ENCODE data around the gene RUFY1. TPM values are rescaled to one million over a fixed set of nuclear protein-coding genes. Genes with fewer than 3 reads are reported as not detected.
"Not testable (repeated sequence)": the region's sequence is repeated elsewhere in the genome, so short reads cannot be mapped to it uniquely, and the experiment has no call there.

Gene RUFY1
- total and polyA plus RNA-seq, 2 donors (not counting 3 experiments of a cell fraction or from before 2014, with no cell fraction given): 25.6 to 44.9 TPM

DNA sequence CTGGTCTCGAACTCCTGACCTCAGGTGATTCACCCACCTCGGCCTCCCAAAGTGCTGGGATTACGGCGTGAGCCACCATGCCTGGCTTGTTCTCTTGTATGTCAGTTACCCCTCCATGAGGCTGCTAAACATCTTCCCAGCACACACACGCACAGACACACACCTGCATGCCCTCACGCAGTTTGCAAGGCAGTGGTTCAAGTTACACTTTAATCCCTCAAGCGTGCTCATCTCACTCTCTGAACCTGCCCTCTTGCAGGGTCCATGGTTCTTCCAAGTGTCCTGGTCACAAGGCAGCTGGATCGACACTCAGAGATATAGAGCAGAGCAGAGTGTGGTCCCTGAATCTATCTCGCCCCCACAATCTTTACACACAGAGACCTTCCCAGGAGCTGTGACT is 34.1 kb upstream of the RUFY1 start:
- FAIRE-seq (no peak), DNase-seq (ENCODE audit: low read depth, low spot score) (no peak)
- Histone ChIP-seq H3K27ac (ENCODE audit: insufficient read depth, low read depth, low read length) (no peak overlapping the region), H4K20me1 (replicated peaks; ENCODE audit: control insufficient read depth, extremely low read depth, insufficient read depth, low read length) (no peaks in the 10 kb centered on the region), H3K79me2 (ENCODE audit: control insufficient read depth, insufficient read depth, low read length) (no peaks in the 10 kb centered on the region), H3K4me3 (replicated peaks in 1 of 3; ENCODE audit: insufficient read depth in 1 of 3, low read depth in 1 of 3, low read length in 3 of 3) (no peak overlapping the region), H3K9me1 (replicated peaks; ENCODE audit: control insufficient read depth, extremely low read depth, insufficient read depth, low read length) (no peaks in the 10 kb centered on the region), H3K9me3 (replicated peaks; ENCODE audit: control insufficient read depth, insufficient read depth, low read length) (no peaks in the 10 kb centered on the region), H3K9ac (replicated peaks; ENCODE audit: extremely low read depth, insufficient read depth, low read length) (no peak overlapping the region), H3K36me3 (ENCODE audit: control insufficient read depth in 2 of 2, extremely low read depth in 1 of 2, insufficient read depth in 2 of 2, low read length in 2 of 2) (no peaks in the 10 kb centered on the region), H3K4me2 (ENCODE audit: insufficient read depth, low read length) (no peak overlapping the region), H2AFZ (ENCODE audit: low read depth, low read length) (no peak overlapping the region), H3K4me1 (ENCODE audit: control insufficient read depth, extremely low read depth, insufficient read depth, low read length) (no peaks in the 10 kb centered on the region), H3K27me3 (ENCODE audit: control insufficient read depth in 2 of 2, insufficient read depth in 2 of 2, low read length in 2 of 2) (no peaks in the 10 kb centered on the region)
- ChIA-PET POLR2A (no interaction called here), CTCF (no interaction called here)
- TF ChIP-seq FOS (IDR thresholded peaks at IDR 0.05; ENCODE audit: borderline replicate concordance, insufficient read depth, low read length) (no peak), MAX (IDR thresholded peaks at IDR 0.05; ENCODE audit: insufficient read depth, insufficient read length) (no peak), JUN (IDR thresholded peaks at IDR 0.05; ENCODE audit: borderline replicate concordance, insufficient read depth, insufficient read length, low read depth) (no peak), EZH2 (IDR thresholded peaks at IDR 0.05; ENCODE audit: borderline replicate concordance, low read depth, low read length, severe bottlenecking) (no peak)
- dilution Hi-C loops (cut with MboI; ENCODE audit: extremely low pct_ligation_motif_present, low sequenced_read_pairs) (no loop called here), intact Hi-C loops (cut with micrococcal nuclease) (no loop called here)
- no TSS peak for BruUV-seq (replicated peaks)

DNA sequence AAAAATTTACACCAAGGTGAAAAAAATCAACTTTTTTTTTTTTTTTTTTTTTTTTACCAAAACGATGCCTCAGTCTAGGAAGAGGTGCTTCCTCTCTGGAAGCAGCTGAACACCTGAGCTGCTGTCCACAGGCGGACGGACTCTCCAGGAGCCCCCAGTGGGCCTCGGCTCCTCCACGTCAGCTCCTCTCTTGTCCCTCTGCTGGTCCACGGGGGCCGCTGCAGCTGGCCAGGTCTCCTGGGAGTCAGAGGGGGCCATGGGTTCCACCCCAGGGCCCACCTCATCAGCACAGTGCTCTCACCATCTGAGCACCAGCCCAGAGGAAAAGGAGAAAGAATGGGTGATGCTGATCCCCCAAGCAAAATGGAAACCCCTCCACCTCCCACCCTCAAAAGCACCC is 32.6 kb upstream of the RUFY1 start:
- H3K9me3 ChIP-seq (replicated peaks; ENCODE audit: control insufficient read depth, insufficient read depth, low read length); H3K4me3 ChIP-seq (replicated peaks in 1 of 3; ENCODE audit: insufficient read depth in 1 of 3, low read depth in 1 of 3, low read length in 3 of 3); H3K4me2 ChIP-seq (ENCODE audit: insufficient read depth, low read length); DNase-seq (ENCODE audit: low read depth, low spot score); H3K9ac ChIP-seq (replicated peaks; ENCODE audit: extremely low read depth, insufficient read depth, low read length); FAIRE-seq; dilution Hi-C loops (cut with MboI; ENCODE audit: extremely low pct_ligation_motif_present, low sequenced_read_pairs); BruUV-seq (replicated peaks); H3K79me2 ChIP-seq (ENCODE audit: control insufficient read depth, insufficient read depth, low read length); H4K20me1 ChIP-seq (replicated peaks; ENCODE audit: control insufficient read depth, extremely low read depth, insufficient read depth, low read length); H3K27ac ChIP-seq (ENCODE audit: insufficient read depth, low read depth, low read length); H3K27me3 ChIP-seq (ENCODE audit: control insufficient read depth in 2 of 2, insufficient read depth in 2 of 2, low read length in 2 of 2); CTCF ChIA-PET; H3K4me1 ChIP-seq (ENCODE audit: control insufficient read depth, extremely low read depth, insufficient read depth, low read length); H3K36me3 ChIP-seq (ENCODE audit: control insufficient read depth in 2 of 2, extremely low read depth in 1 of 2, insufficient read depth in 2 of 2, low read length in 2 of 2); intact Hi-C loops (cut with micrococcal nuclease); H2AFZ ChIP-seq (ENCODE audit: low read depth, low read length); POLR2A ChIA-PET; H3K9me1 ChIP-seq (replicated peaks; ENCODE audit: control insufficient read depth, extremely low read depth, insufficient read depth, low read length): not testable (repeated sequence)

DNA sequence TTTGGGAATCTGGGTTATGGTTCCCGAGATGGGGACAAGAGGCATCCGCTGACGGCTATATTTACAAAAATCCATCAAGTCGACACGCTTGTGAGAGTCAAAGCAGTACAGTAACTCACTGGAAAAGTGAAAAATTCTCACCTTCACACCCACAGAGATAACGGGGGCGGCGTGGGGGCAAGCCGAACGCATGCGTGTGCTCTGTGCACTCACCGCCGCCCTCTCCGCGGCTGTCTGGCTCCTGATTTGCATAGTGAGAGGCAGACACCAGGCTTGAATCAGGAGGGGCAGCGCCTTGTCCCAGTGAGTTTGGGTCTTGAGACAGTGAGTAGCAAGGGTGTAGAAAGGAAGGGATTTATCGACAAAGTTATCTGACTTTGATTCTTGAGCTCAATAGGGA is 32.0 kb upstream of the RUFY1 start:
- dilution Hi-C loops (cut with MboI; ENCODE audit: extremely low pct_ligation_motif_present, low sequenced_read_pairs); POLR2A ChIA-PET; H3K4me3 ChIP-seq (replicated peaks in 1 of 3; ENCODE audit: insufficient read depth in 1 of 3, low read depth in 1 of 3, low read length in 3 of 3); H3K36me3 ChIP-seq (ENCODE audit: control insufficient read depth in 2 of 2, extremely low read depth in 1 of 2, insufficient read depth in 2 of 2, low read length in 2 of 2); CTCF ChIA-PET; DNase-seq (ENCODE audit: low read depth, low spot score); H3K27me3 ChIP-seq (ENCODE audit: control insufficient read depth in 2 of 2, insufficient read depth in 2 of 2, low read length in 2 of 2); H3K9me1 ChIP-seq (replicated peaks; ENCODE audit: control insufficient read depth, extremely low read depth, insufficient read depth, low read length); H3K4me2 ChIP-seq (ENCODE audit: insufficient read depth, low read length); H2AFZ ChIP-seq (ENCODE audit: low read depth, low read length); H3K9me3 ChIP-seq (replicated peaks; ENCODE audit: control insufficient read depth, insufficient read depth, low read length); H3K79me2 ChIP-seq (ENCODE audit: control insufficient read depth, insufficient read depth, low read length); H4K20me1 ChIP-seq (replicated peaks; ENCODE audit: control insufficient read depth, extremely low read depth, insufficient read depth, low read length); intact Hi-C loops (cut with micrococcal nuclease); H3K27ac ChIP-seq (ENCODE audit: insufficient read depth, low read depth, low read length); H3K9ac ChIP-seq (replicated peaks; ENCODE audit: extremely low read depth, insufficient read depth, low read length); FAIRE-seq; H3K4me1 ChIP-seq (ENCODE audit: control insufficient read depth, extremely low read depth, insufficient read depth, low read length); BruUV-seq (replicated peaks): not testable (repeated sequence)

All from endothelial cell of umbilical vein (primary cell).